IMR-90 (cell line): ENCODE data around the gene ANO9. TPM values are rescaled to one million over a fixed set of nuclear protein-coding genes. Genes with fewer than 3 reads are reported as not detected.

Source experiments
- ATAC-seq: fragments of 200-7000 bp; cut with Tn5 transposase; 2 replicates; pipeline ENCODE4 v1.9.1; 2020; ENCODE audit warnings: low read depth, mild to moderate bottlenecking, moderate library complexity
- BruUV-seq: library from RNA; stranded (reverse); fragments of 400-500 nt; replicated peaks from 2 replicates; lab custom pipeline; 2021; lab: Mats Ljungman, UMichigan
- CTCF ChIA-PET: fragments of 300-600 bp; formaldehyde crosslinking; extraction: SDS; loops from one replicate; lab custom pipeline; 2021; ENCODE audit warnings: antibody characterized with exemption; lab: Yijun Ruan, JAX
- POLR2A ChIA-PET: fragments of 300-600 bp; sonication (Branson Sonifier 250); formaldehyde crosslinking; loops from one replicate; lab custom pipeline; 2022; ENCODE audit warnings: antibody characterized with exemption; ENCODE audit not compliant: unreplicated experiment; lab: Charles Lee
- DNase-seq: peaks from one replicate; pipeline ENCODE4 v3.0.0; 2013
- H2AFZ ChIP-seq: replicated peaks from 2 replicates; pipeline ENCODE3; 2013; ENCODE audit warnings: low read length, mild to moderate bottlenecking; ENCODE audit not compliant: poor library complexity
- H2AK5ac ChIP-seq: 2 replicates; pipeline ENCODE4 v1.6.1; 2013; ENCODE audit warnings: low read depth, low read length, inconsistent platforms
- H2AK9ac ChIP-seq: replicated peaks from 2 replicates; pipeline ENCODE3; 2013; ENCODE audit warnings: mild to moderate bottlenecking, low read depth, low read length, moderate library complexity; ENCODE audit not compliant: poor library complexity
- H2BK120ac ChIP-seq: 2 replicates; pipeline ENCODE4 v1.6.1; 2013; ENCODE audit warnings: low read depth, low read length, inconsistent platforms
- H2BK15ac ChIP-seq: 3 replicates; pipeline ENCODE4 v1.6.1; 2013; ENCODE audit warnings: low read depth, low read length, inconsistent platforms
- H2BK20ac ChIP-seq: 2 replicates; pipeline ENCODE4 v1.6.1; 2013; ENCODE audit warnings: low read depth, mild to moderate bottlenecking, inconsistent platforms, low read length, moderate library complexity
- H2BK5ac ChIP-seq: 2 replicates; pipeline ENCODE4 v1.6.1; 2013; ENCODE audit warnings: mild to moderate bottlenecking, low read depth, low read length, inconsistent platforms; ENCODE audit not compliant: poor library complexity, severe bottlenecking
- H3K14ac ChIP-seq: replicated peaks from 2 replicates; pipeline ENCODE4 v1.6.1; 2013; ENCODE audit warnings: low read depth, low read length, inconsistent platforms
- H3K18ac ChIP-seq: 2 replicates; pipeline ENCODE4 v1.6.1; 2013; ENCODE audit warnings: low read depth, low read length, control low read depth
- H3K23ac ChIP-seq: 2 replicates; pipeline ENCODE4 v1.6.1; 2013; ENCODE audit warnings: low read depth, low read length, inconsistent platforms
- H3K27ac ChIP-seq: 2 replicates; pipeline ENCODE4 v1.5.1; 2013; ENCODE audit warnings: mild to moderate bottlenecking, control low read depth, low read length; ENCODE audit not compliant: insufficient read depth
- H3K27me3 ChIP-seq: 2 replicates; pipeline ENCODE4 v1.6.1; 2013; ENCODE audit warnings: low read length; ENCODE audit not compliant: control insufficient read depth, insufficient read depth
- H3K36me3 ChIP-seq: 2 replicates; pipeline ENCODE4 v1.6.1; 2013; ENCODE audit warnings: low read length, mixed read lengths; ENCODE audit not compliant: control insufficient read depth, insufficient read depth
- H3K4ac ChIP-seq: 2 replicates; pipeline ENCODE4 v1.6.1; 2013; ENCODE audit warnings: low read depth, low read length, inconsistent platforms
- H3K4me1 ChIP-seq: 2 replicates; pipeline ENCODE4 v1.6.1; 2013; ENCODE audit warnings: low read length, mixed read lengths; ENCODE audit not compliant: control insufficient read depth, insufficient read depth
- H3K4me2 ChIP-seq: 2 replicates; pipeline ENCODE4 v1.6.1; 2013; ENCODE audit warnings: low read depth, mild to moderate bottlenecking, control low read depth, low read length, moderate library complexity
- H3K4me3 ChIP-seq: 2 replicates; pipeline ENCODE4 v1.5.1; 2013; ENCODE audit warnings: low read depth, mild to moderate bottlenecking, control low read depth, low read length, moderate library complexity; ENCODE audit not compliant: insufficient read depth
- H3K56ac ChIP-seq: 2 replicates; pipeline ENCODE4 v1.6.1; 2013; ENCODE audit warnings: low read length, inconsistent platforms; ENCODE audit not compliant: insufficient read depth; ENCODE audit errors: extremely low read depth
- H3K79me1 ChIP-seq, 2 experiments: 2 replicates each; pipeline ENCODE4 v1.6.1; 2013; ENCODE audit warnings: low read length in 2 of 2, inconsistent platforms in 1 of 2, low read depth in 1 of 2
- H3K9ac ChIP-seq: 2 replicates; pipeline ENCODE4 v1.6.1; 2013; ENCODE audit warnings: low read depth, low read length, control low read depth
- H3K9me1 ChIP-seq: 2 replicates; pipeline ENCODE4 v1.6.1; 2013; ENCODE audit warnings: low read length, inconsistent platforms; ENCODE audit not compliant: insufficient read depth
- H3K9me3 ChIP-seq: 2 replicates; pipeline ENCODE4 v1.6.1; 2013; ENCODE audit warnings: low read length; ENCODE audit not compliant: control insufficient read depth, insufficient read depth
- H4K20me1 ChIP-seq: 2 replicates; pipeline ENCODE4 v1.6.1; 2013; ENCODE audit warnings: low read length, inconsistent platforms; ENCODE audit not compliant: insufficient read depth
- H4K5ac ChIP-seq: 2 replicates; pipeline ENCODE4 v1.6.1; 2013; ENCODE audit warnings: mild to moderate bottlenecking, low read depth, low read length, control low read depth
- H4K8ac ChIP-seq, 2 experiments: 2 replicates each; pipeline ENCODE4 v1.6.1; 2013; ENCODE audit warnings: low read depth in 2 of 2, low read length in 2 of 2, control low read depth in 1 of 2, inconsistent platforms in 1 of 2
- H4K91ac ChIP-seq: 2 replicates; pipeline ENCODE4 v1.6.1; 2013; ENCODE audit warnings: low read depth, low read length, inconsistent platforms; ENCODE audit not compliant: insufficient read depth
- BHLHE40 ChIP-seq: fragments of 150-350 bp; IDR thresholded peaks from 2 replicates; pipeline ENCODE4 v1.6.1; 2016; ENCODE audit warnings: mild to moderate bottlenecking, low read depth, low read length
- CEBPB ChIP-seq: IDR thresholded peaks from 2 replicates; pipeline ENCODE4 v1.6.1; 2012; ENCODE audit warnings: low read depth, low read length, improper control_type of control experiment
- CTCF ChIP-seq: conservative IDR thresholded peaks from 2 replicates; pipeline ENCODE4 v1.5.1; 2012; ENCODE audit warnings: mild to moderate bottlenecking, low read depth, low read length, improper control_type of control experiment
- MAFK ChIP-seq: IDR thresholded peaks from 2 replicates; pipeline ENCODE4 v1.6.1; 2012; ENCODE audit warnings: low read depth, low read length, improper control_type of control experiment
- MAZ ChIP-seq: IDR thresholded peaks from 2 replicates; pipeline ENCODE4 v1.6.1; 2012; ENCODE audit warnings: low read depth, mild to moderate bottlenecking, low read length, improper control_type of control experiment, moderate library complexity, borderline replicate concordance
- NFE2L2 ChIP-seq: fragments of 150-350 bp; IDR thresholded peaks from 2 replicates; pipeline ENCODE4 v1.6.1; 2016; ENCODE audit warnings: low read depth, mild to moderate bottlenecking, low read length
- RCOR1 ChIP-seq: IDR thresholded peaks from 2 replicates; pipeline ENCODE4 v1.6.1; 2012; ENCODE audit warnings: mild to moderate bottlenecking, low read length, improper control_type of control experiment; ENCODE audit not compliant: insufficient replicate concordance
- SMC3 ChIP-seq: fragments of 150-350 bp; IDR thresholded peaks from 2 replicates; pipeline ENCODE4 v1.6.1; 2016; ENCODE audit warnings: low read depth, mild to moderate bottlenecking, antibody characterized with exemption, low read length, moderate library complexity
- USF2 ChIP-seq: fragments of 150-350 bp; IDR thresholded peaks from 2 replicates; pipeline ENCODE4 v1.6.1; 2017; ENCODE audit warnings: mild to moderate bottlenecking, antibody characterized with exemption, low read length, low read depth
- WGBS, 2 experiments: methylation state at CpG; one replicate each; pipeline versions ENCODE4 v1.1.5 to v1.1.7; 2013; ENCODE audit warnings: missing lambda C conversion rate in 2 of 2; ENCODE audit not compliant: insufficient read length in 1 of 2; ENCODE audit errors: extremely low coverage in 2 of 2; 5-methylcytosine and 5-hydroxymethylcytosine counted together
- dilution Hi-C: fragments of 300-500 bp; cut with HindIII; formaldehyde crosslinking; loops from one replicate; pipeline ENCODE4 v1.14.3; 2018; ENCODE audit warnings: low sequenced_read_pairs; ENCODE audit not compliant: unreplicated experiment
- in situ Hi-C: fragments of 300-500 bp; cut with MboI; formaldehyde crosslinking; loops from 3 replicates; pipeline ENCODE4 v1.14.3; 2019; ENCODE audit warnings: low sequenced_read_pairs, inconsistent platforms, mixed read lengths
- intact Hi-C: fragments of 100-400 bp; cut with micrococcal nuclease; formaldehyde crosslinking; loops from 2 replicates; pipeline ENCODE4 v1.10.0; 2022
- polyA plus RNA-seq, 3 experiments: library from polyadenylated mRNA; depleted of rRNA; stranded (reverse); fragments of >200 nt; gene quantifications; 2 replicates each; pipeline ENCODE4 v1.2.3, GENCODE V29; 2012; ENCODE audit warnings: low replicate concordance in 1 of 3
- total RNA-seq: library from RNA; depleted of rRNA; stranded (reverse); fragments of >200 nt; gene quantifications from 2 replicates; pipeline ENCODE4 v1.2.3, GENCODE V29; 2012

The ANO9 gene
- total and polyA plus RNA-seq, 2 of the 4 experiments (the other 2 are of a cell fraction): not detected

- ATAC-seq: peak; percentile 93
Measured at GRCh38 chr11:469684-470560, 28.1 kb upstream of the ANO9 start.

More at GRCh38 chr11:469684-470560, 28.1 kb upstream of the ANO9 start:
- Histone ChIP-seq H3K18ac (peak overlapping the region; percentile 98), H2AFZ (peak overlapping the region; percentile 75), H2AK5ac (peak overlapping the region; percentile 98), H2BK20ac (peak overlapping the region; percentile 71; the same call in 1 of the 2 replicates), H3K27me3 (no peaks in the 10 kb centered on the region), H4K20me1 (peaks cover 3% of the 10 kb centered on the region; the same call in 1 of the 2 replicates), H3K27ac (peak overlapping the region; percentile 99), H3K23ac (peak overlapping the region; percentile 98), H3K4me2 (peak overlapping the region; percentile 80), H3K14ac (peak overlapping the region; percentile 99), H2BK15ac (peak overlapping the region; percentile 71; the same call in 1 of the 3 replicates), H4K91ac (peak overlapping the region; percentile 96), H3K9ac (peak overlapping the region; percentile 91), H4K8ac (peak overlapping the region; percentile 99), H3K56ac (peak overlapping the region; percentile 57; the same call in 1 of the 2 replicates), H3K36me3 (peaks cover 4% of the 10 kb centered on the region; the same call in 1 of the 2 replicates), H3K79me1 (peaks cover 8 to 60% of the 10 kb centered on the region in 2 experiments), H2BK120ac (peak overlapping the region; percentile 79), H3K9me3 (no peaks in the 10 kb centered on the region), H4K5ac (peak overlapping the region; percentile 99), H3K9me1 (peaks cover 16% of the 10 kb centered on the region), H3K4me3 (peak overlapping the region; percentile 6; the same call in 1 of the 2 replicates), H3K4me1 (peaks cover 17% of the 10 kb centered on the region), H2AK9ac (peak overlapping the region; percentile 97), H2BK5ac (peak overlapping the region; percentile 90), H3K4ac (peak overlapping the region; percentile 99)
- intact Hi-C loops: loop anchor here (2.0 kb wide), 1 partner anchor 19 kb away; the partner anchor contains the start of gene PTDSS2
- WGBS, 2 experiments: 80% methylated on average over 5 of the region's 28 CpGs; no CpG with 5 or more reads in 1 of the 2 experiments
- ChIA-PET CTCF (interaction anchor here (0.6 to 0.8 kb wide), 2 partner anchors 8 to 35 kb away, joined by 3 to 5 read pairs; no protein-coding TSS in a partner anchor), POLR2A (no interaction called here)
- in situ Hi-C loops: no loop called here
- no TSS peak for BruUV-seq
- DNase-seq: peak; percentile 81
- no peak for TF ChIP-seq NFE2L2
- peak; percentile 89 for TF ChIP-seq USF2
- peak; percentile 98 for TF ChIP-seq BHLHE40
- TF ChIP-seq MAFK: peak; percentile 25; the same call in 1 of the 2 replicates
- 0 out of 2 replicates have a peak, but pooled peaks have one; percentile 25 for TF ChIP-seq SMC3
- TF ChIP-seq CEBPB: peak; percentile 8; the same call in 1 of the 2 replicates
- TF ChIP-seq RCOR1: no peak
- TF ChIP-seq CTCF: peak; percentile 46
- peak; percentile 76; the same call in 1 of the 2 replicates for TF ChIP-seq MAZ
- dilution Hi-C loops: no loop called here
